Liver (tissue), 9 donors: ENCODE data around the gene PELI1. TPM values are rescaled to one million over a fixed set of nuclear protein-coding genes. Genes with fewer than 3 reads are reported as not detected.

Experiments
- DNase-seq: peaks from one replicate; pipeline ENCODE4 v3.0.0-alpha.2; 2017; ENCODE audit warnings: low spot score
- H3K27ac ChIP-seq, 2 donors: one replicate each; pipeline ENCODE4 v1.7.0; 2013; ENCODE audit warnings: inconsistent platforms in 2 of 2, low read length in 2 of 2, control low read depth in 1 of 2, low read depth in 1 of 2, mild to moderate bottlenecking in 1 of 2
- H3K27me3 ChIP-seq, 4 donors: one replicate each; pipeline versions ENCODE4 v1.6.1 to v1.7.0; 2013; ENCODE audit warnings: low read length in 3 of 4, inconsistent platforms in 1 of 4, mild to moderate bottlenecking in 1 of 4, moderate library complexity in 1 of 4; ENCODE audit not compliant: control insufficient read depth in 4 of 4, insufficient read depth in 4 of 4
- H3K36me3 ChIP-seq, 4 donors: one replicate each; pipeline versions ENCODE4 v1.6.1 to v1.7.0; 2013; ENCODE audit warnings: low read length in 3 of 4, mild to moderate bottlenecking in 3 of 4, low read depth in 1 of 4, moderate library complexity in 1 of 4; ENCODE audit not compliant: control insufficient read depth in 4 of 4, insufficient read depth in 3 of 4
- H3K4me1 ChIP-seq, 4 donors: one replicate each; pipeline versions ENCODE4 v1.6.1 to v1.7.0; 2013; ENCODE audit warnings: low read length in 3 of 4, mild to moderate bottlenecking in 3 of 4, moderate library complexity in 1 of 4; ENCODE audit not compliant: control insufficient read depth in 4 of 4, insufficient read depth in 4 of 4
- H3K4me3 ChIP-seq, 3 donors: one replicate each; pipeline versions ENCODE4 v1.6.1 to v1.7.0; 2013; ENCODE audit warnings: low read length in 3 of 3, control low read depth in 1 of 3, low read depth in 1 of 3, mild to moderate bottlenecking in 1 of 3
- H3K9ac ChIP-seq, 2 donors: one replicate each; pipeline ENCODE4 v1.7.0; 2013; ENCODE audit warnings: low read length in 2 of 2, mild to moderate bottlenecking in 2 of 2, moderate library complexity in 2 of 2, control low read depth in 1 of 2, low read depth in 1 of 2
- H3K9me3 ChIP-seq, 4 donors: one replicate each; pipeline versions ENCODE4 v1.6.1 to v1.7.0; 2013; ENCODE audit warnings: low read length in 3 of 4; ENCODE audit not compliant: control insufficient read depth in 4 of 4
- EGR1 ChIP-seq, 2 donors: IDR thresholded peaks; 2 replicates each; pipeline ENCODE4 v1.6.1; 2016 to 2018; ENCODE audit warnings: antibody characterized with exemption in 2 of 2, low read depth in 2 of 2
- FOXA1 ChIP-seq: IDR thresholded peaks from 2 replicates; pipeline ENCODE4 v1.6.1; 2016; ENCODE audit warnings: antibody characterized with exemption
- FOXA2 ChIP-seq: IDR thresholded peaks from 2 replicates; pipeline ENCODE4 v1.6.1; 2016; ENCODE audit warnings: antibody characterized with exemption
- GABPA ChIP-seq, 2 donors: IDR thresholded peaks in 1 of 2; conservative IDR thresholded peaks in 1 of 2; 2 replicates each; pipeline ENCODE4 v1.6.1; 2016; ENCODE audit warnings: antibody characterized with exemption in 2 of 2, mild to moderate bottlenecking in 1 of 2, moderate library complexity in 1 of 2
- NR2F2 ChIP-seq: IDR thresholded peaks from 2 replicates; pipeline ENCODE4 v1.6.1; 2016; ENCODE audit warnings: antibody characterized with exemption
- RAD21 ChIP-seq, 2 donors: IDR thresholded peaks; 2 replicates each; pipeline ENCODE4 v1.6.1; 2016; ENCODE audit warnings: antibody characterized with exemption in 2 of 2, mild to moderate bottlenecking in 2 of 2
- RXRA ChIP-seq, 2 donors: IDR thresholded peaks; 2 replicates each; pipeline ENCODE4 v1.6.1; 2017 to 2018; ENCODE audit warnings: antibody characterized with exemption in 2 of 2, mild to moderate bottlenecking in 1 of 2
- SP1 ChIP-seq: IDR thresholded peaks from 2 replicates; pipeline ENCODE4 v1.6.1; 2018; ENCODE audit warnings: antibody characterized with exemption, mild to moderate bottlenecking
- TAF1 ChIP-seq: conservative IDR thresholded peaks from 2 replicates; pipeline ENCODE4 v1.6.1; 2016; ENCODE audit warnings: antibody characterized with exemption, mild to moderate bottlenecking
- YY1 ChIP-seq: IDR thresholded peaks from 2 replicates; pipeline ENCODE4 v1.6.1; 2016; ENCODE audit warnings: antibody characterized with exemption, mild to moderate bottlenecking
- WGBS: extraction: QIAGEN DNeasy Blood & Tissue Kit; methylation state at CpG from one replicate; pipeline ENCODE4 v1.1.7; 2013; 5-methylcytosine and 5-hydroxymethylcytosine counted together
- polyA plus RNA-seq, 2 donors: library from polyadenylated mRNA; stranded (reverse) in 1 of 2; unstranded in 1 of 2; fragments of 200-250 nt in 1 of 2; fragments of >200 nt in 1 of 2; fragmentation: Nextera tagmentation in 1 of 2; extraction: Ambion mirVana in 1 of 2; gene quantifications; one replicate each; pipeline versions ENCODE4 v1.2.1 to v1.2.3, GENCODE V29; 2013 to 2015
- total RNA-seq, 2 donors: library from RNA; depleted of rRNA; stranded (reverse); fragments of >200 nt; gene quantifications; one replicate each; pipeline ENCODE4 v1.2.3, GENCODE V29; 2014
- TF ChIP-seq, protein P1 (sequence below): fragments of 150-350 bp; IDR thresholded peaks from 2 replicates; pipeline ENCODE4 v1.5.1; 2017; ENCODE audit warnings: improper control_type of control experiment, low read depth, low read length; ENCODE audit not compliant: missing input control
- TF ChIP-seq, protein P2 (sequence below): IDR thresholded peaks from 2 replicates; pipeline ENCODE4 v1.6.1; 2016; ENCODE audit warnings: antibody characterized with exemption
- TF ChIP-seq, protein P3 (sequence below): IDR thresholded peaks from 2 replicates; pipeline ENCODE4 v1.6.1; 2016; ENCODE audit warnings: antibody characterized with exemption
- TF ChIP-seq, protein P4 (sequence below): IDR thresholded peaks from 2 replicates; pipeline ENCODE4 v1.6.1; 2016; ENCODE audit warnings: antibody characterized with exemption
- TF ChIP-seq, protein P5 (sequence below): IDR thresholded peaks from 2 replicates; pipeline ENCODE4 v1.6.1; 2016; ENCODE audit warnings: antibody characterized with exemption, mild to moderate bottlenecking
- donor health status: healthy.
- donor health status: healthy.
- donor health status: healthy.
- donor health status: healthy.
- donor health status: healthy.

The PELI1 gene
- total and polyA plus RNA-seq, 4 donors = 4.5 to 21.3 (median 7.4) TPM

DNA sequence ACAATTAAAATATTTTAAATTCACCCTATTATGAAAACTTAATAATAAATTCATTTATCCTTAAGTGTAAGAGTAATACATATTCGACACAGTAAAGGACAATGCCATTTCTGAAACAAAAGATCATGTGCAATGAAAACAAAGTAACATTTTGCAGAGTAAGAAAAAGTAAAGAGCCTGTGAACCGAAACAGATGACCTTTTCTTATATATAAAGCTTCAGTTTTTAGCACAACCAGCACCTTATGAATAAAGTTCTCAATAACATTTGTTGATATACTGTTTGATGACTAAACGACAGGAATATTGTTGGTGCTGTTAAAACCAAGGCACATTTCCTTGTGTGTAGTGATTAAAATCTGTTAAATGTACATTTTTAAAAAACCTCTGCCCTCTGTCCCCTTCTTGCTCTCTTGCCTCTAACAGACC, 1.5 kb downstream of the PELI1 start:
- TF ChIP-seq GABPA (IDR thresholded peaks at IDR 0.05 in 1 of 2, conservative IDR thresholded peaks at IDR 0.05 in 1 of 2) (no peak), RXRA (IDR thresholded peaks at IDR 0.05) (peak in 1 of 2 donors; percentile 33)
- 12% methylated on average over 3 of the region's 3 CpGs for WGBS
- Histone ChIP-seq H3K4me1 (peaks cover 0 to 17% (median 2%) of the 10 kb centered on the region in 4 donors), H3K36me3 (no peaks in the 10 kb centered on the region), H3K9ac (peak overlapping the region; percentile 94 to 95), H3K27me3 (no peaks in the 10 kb centered on the region), H3K9me3 (no peaks in the 10 kb centered on the region), H3K4me3 (peak overlapping the region; percentile 79 to 92 (median 92)), H3K27ac (peak overlapping the region; percentile 80 to 99)
- no peak for DNase-seq

DNA sequence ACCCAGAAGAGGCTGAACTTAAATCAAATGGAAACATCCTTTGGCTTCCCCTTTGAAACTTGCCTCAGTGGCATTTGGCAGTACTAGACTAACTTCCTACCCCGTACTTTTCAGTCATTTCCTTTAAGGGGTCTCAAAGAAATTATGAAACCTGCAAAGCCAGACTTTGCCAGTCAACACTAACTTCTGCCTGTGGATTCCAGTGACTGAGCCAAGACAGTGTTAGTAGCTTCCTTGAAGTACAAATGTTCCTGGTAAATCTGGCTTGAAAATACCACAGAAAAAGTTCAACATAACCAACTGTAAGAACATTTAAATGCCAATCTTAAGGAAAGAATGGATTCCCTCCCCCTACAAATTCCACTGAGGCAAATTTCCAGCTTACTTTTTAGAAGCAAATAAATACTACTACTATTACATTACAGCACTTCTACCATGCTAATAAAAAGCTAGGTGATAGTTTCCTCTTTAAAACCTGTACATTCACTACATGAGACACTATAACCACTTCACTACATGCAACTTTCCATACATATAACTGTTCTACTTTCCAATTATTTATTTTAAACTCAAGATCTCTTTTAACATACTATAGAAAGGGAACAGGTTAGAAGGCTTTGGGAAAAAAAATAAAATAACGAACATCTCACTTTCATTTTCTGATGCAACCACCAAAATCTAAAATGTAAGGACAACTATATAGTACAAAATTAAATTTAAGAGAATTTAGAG, 2.4 kb downstream of the PELI1 start:
- Histone ChIP-seq H3K9me3 (no peaks in the 10 kb centered on the region), H3K27me3 (no peaks in the 10 kb centered on the region), H3K27ac (peak overlapping the region in 1 of 2 donors; percentile 10), H3K4me1 (peaks cover 0 to 17% (median 2%) of the 10 kb centered on the region in 4 donors), H3K36me3 (no peaks in the 10 kb centered on the region), H3K4me3 (peak overlapping the region; percentile 11 to 92 (median 79)), H3K9ac (peak overlapping the region; percentile 62 to 95)
- 35% methylated on average over 2 of the region's 2 CpGs for WGBS
- DNase-seq = no peak
- TF ChIP-seq, protein P1, sequence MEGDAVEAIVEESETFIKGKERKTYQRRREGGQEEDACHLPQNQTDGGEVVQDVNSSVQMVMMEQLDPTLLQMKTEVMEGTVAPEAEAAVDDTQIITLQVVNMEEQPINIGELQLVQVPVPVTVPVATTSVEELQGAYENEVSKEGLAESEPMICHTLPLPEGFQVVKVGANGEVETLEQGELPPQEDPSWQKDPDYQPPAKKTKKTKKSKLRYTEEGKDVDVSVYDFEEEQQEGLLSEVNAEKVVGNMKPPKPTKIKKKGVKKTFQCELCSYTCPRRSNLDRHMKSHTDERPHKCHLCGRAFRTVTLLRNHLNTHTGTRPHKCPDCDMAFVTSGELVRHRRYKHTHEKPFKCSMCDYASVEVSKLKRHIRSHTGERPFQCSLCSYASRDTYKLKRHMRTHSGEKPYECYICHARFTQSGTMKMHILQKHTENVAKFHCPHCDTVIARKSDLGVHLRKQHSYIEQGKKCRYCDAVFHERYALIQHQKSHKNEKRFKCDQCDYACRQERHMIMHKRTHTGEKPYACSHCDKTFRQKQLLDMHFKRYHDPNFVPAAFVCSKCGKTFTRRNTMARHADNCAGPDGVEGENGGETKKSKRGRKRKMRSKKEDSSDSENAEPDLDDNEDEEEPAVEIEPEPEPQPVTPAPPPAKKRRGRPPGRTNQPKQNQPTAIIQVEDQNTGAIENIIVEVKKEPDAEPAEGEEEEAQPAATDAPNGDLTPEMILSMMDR = no peak
- TF ChIP-seq NR2F2 (no peak), RXRA (IDR thresholded peaks at IDR 0.05) (no peak), SP1 (no peak), TAF1 (no peak), GABPA (IDR thresholded peaks at IDR 0.05 in 1 of 2, conservative IDR thresholded peaks at IDR 0.05 in 1 of 2) (no peak), RAD21 (IDR thresholded peaks at IDR 0.05) (no peak), EGR1 (IDR thresholded peaks at IDR 0.05; ENCODE audit: low read depth in 2 of 2) (no peak), FOXA2 (no peak), YY1 (no peak), FOXA1 (no peak)
- TF ChIP-seq, protein P2, sequence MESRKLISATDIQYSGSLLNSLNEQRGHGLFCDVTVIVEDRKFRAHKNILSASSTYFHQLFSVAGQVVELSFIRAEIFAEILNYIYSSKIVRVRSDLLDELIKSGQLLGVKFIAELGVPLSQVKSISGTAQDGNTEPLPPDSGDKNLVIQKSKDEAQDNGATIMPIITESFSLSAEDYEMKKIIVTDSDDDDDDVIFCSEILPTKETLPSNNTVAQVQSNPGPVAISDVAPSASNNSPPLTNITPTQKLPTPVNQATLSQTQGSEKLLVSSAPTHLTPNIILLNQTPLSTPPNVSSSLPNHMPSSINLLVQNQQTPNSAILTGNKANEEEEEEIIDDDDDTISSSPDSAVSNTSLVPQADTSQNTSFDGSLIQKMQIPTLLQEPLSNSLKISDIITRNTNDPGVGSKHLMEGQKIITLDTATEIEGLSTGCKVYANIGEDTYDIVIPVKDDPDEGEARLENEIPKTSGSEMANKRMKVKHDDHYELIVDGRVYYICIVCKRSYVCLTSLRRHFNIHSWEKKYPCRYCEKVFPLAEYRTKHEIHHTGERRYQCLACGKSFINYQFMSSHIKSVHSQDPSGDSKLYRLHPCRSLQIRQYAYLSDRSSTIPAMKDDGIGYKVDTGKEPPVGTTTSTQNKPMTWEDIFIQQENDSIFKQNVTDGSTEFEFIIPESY = no peak
- TF ChIP-seq, protein P3, sequence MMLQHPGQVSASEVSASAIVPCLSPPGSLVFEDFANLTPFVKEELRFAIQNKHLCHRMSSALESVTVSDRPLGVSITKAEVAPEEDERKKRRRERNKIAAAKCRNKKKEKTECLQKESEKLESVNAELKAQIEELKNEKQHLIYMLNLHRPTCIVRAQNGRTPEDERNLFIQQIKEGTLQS = no peak
- TF ChIP-seq, protein P4, sequence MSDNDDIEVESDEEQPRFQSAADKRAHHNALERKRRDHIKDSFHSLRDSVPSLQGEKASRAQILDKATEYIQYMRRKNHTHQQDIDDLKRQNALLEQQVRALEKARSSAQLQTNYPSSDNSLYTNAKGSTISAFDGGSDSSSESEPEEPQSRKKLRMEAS = no peak
- TF ChIP-seq, protein P5, sequence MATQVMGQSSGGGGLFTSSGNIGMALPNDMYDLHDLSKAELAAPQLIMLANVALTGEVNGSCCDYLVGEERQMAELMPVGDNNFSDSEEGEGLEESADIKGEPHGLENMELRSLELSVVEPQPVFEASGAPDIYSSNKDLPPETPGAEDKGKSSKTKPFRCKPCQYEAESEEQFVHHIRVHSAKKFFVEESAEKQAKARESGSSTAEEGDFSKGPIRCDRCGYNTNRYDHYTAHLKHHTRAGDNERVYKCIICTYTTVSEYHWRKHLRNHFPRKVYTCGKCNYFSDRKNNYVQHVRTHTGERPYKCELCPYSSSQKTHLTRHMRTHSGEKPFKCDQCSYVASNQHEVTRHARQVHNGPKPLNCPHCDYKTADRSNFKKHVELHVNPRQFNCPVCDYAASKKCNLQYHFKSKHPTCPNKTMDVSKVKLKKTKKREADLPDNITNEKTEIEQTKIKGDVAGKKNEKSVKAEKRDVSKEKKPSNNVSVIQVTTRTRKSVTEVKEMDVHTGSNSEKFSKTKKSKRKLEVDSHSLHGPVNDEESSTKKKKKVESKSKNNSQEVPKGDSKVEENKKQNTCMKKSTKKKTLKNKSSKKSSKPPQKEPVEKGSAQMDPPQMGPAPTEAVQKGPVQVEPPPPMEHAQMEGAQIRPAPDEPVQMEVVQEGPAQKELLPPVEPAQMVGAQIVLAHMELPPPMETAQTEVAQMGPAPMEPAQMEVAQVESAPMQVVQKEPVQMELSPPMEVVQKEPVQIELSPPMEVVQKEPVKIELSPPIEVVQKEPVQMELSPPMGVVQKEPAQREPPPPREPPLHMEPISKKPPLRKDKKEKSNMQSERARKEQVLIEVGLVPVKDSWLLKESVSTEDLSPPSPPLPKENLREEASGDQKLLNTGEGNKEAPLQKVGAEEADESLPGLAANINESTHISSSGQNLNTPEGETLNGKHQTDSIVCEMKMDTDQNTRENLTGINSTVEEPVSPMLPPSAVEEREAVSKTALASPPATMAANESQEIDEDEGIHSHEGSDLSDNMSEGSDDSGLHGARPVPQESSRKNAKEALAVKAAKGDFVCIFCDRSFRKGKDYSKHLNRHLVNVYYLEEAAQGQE = no peak
